Fibroblast of the aortic adventitia (primary cell): ENCODE results near the gene ASAP2. TPM values are rescaled to one million over a fixed set of nuclear protein-coding genes. Genes with fewer than 3 reads are reported as not detected.

Experiments
- DNase-seq: peaks from one replicate; pipeline ENCODE4 v3.0.0-alpha.2; 2010; ENCODE audit warnings: low read depth
- H3K4me3 ChIP-seq: 2 replicates; pipeline ENCODE4 v1.5.1; 2011; ENCODE audit warnings: low read depth, mild to moderate bottlenecking, control low read depth, low read length, moderate library complexity
- CTCF ChIP-seq: IDR thresholded peaks from 2 replicates; pipeline ENCODE4 v1.5.1; 2011; ENCODE audit warnings: mild to moderate bottlenecking, low read length, control low read depth, inconsistent platforms; ENCODE audit not compliant: insufficient read depth
- total RNA-seq: library from RNA; depleted of rRNA; stranded (reverse); fragments of >200 nt; gene quantifications from 2 replicates; pipeline ENCODE4 v1.2.3, GENCODE V29; 2012; ENCODE audit warnings: low replicate concordance

The ASAP2 gene
- total RNA-seq, 1 donor: 76.4 TPM

GRCh38 chr2:9385841-9386240 lies 179.2 kb downstream of the ASAP2 start:
- no peak for DNase-seq
- H3K4me3 ChIP-seq: no peak overlapping the region
- no peak for TF ChIP-seq CTCF

GRCh38 chr2:9388199-9388681 lies 181.6 kb downstream of the ASAP2 start:
- no peak overlapping the region for H3K4me3 ChIP-seq
- no peak for DNase-seq
- TF ChIP-seq CTCF: no peak

- H3K4me3 ChIP-seq: no peak overlapping the region
- DNase-seq: no peak
- no peak for TF ChIP-seq CTCF
These were observed 182.6 kb downstream of the ASAP2 start for GRCh38 chr2:9388950-9389911.

- TF ChIP-seq CTCF: no peak
- DNase-seq: no peak
- H3K4me3 ChIP-seq: no peak overlapping the region
These were observed 183.7 kb downstream of the ASAP2 start for GRCh38 chr2:9390151-9390850.

- H3K4me3 ChIP-seq: no peak overlapping the region
- TF ChIP-seq CTCF: no peak
- DNase-seq: no peak
These were observed 184.4 kb downstream of the ASAP2 start for GRCh38 chr2:9390991-9391390.

GRCh38 chr2:9391961-9392720 lies 185.5 kb downstream of the ASAP2 start:
- TF ChIP-seq CTCF: no peak

More at GRCh38 chr2:9391961-9392720, 185.5 kb downstream of the ASAP2 start:
- DNase-seq: no peak
- no peak overlapping the region for H3K4me3 ChIP-seq
